ENCODE results near the gene DNAH5.

Gene DNAH5

GRCh38 chr5:13843175-13843846 lies 101.2 kb downstream of the DNAH5 start:
- TF ChIP-seq CTCF (conservative IDR thresholded peaks at IDR 0.05) (no peak), ZFX (IDR thresholded peaks at IDR 0.05) (no peak)
- no peak overlapping the region; the same call in 1 of the 2 replicates for H3K27ac ChIP-seq

GRCh38 chr5:13833440-13833839 lies 111.0 kb downstream of the DNAH5 start:
- H3K27ac ChIP-seq = no peak overlapping the region
- TF ChIP-seq CTCF (conservative IDR thresholded peaks at IDR 0.05) = no peak
- TF ChIP-seq ZFX (IDR thresholded peaks at IDR 0.05) = no peak

- no peak overlapping the region for H3K27ac ChIP-seq
- TF ChIP-seq ZFX (IDR thresholded peaks at IDR 0.05) (no peak), CTCF (conservative IDR thresholded peaks at IDR 0.05) (peak; percentile 48)
These were observed 113.1 kb downstream of the DNAH5 start for GRCh38 chr5:13831351-13831750.

GRCh38 chr5:13830536-13830935 lies 114.0 kb downstream of the DNAH5 start:
- H3K27ac ChIP-seq = no peak overlapping the region
- no peak for TF ChIP-seq CTCF (conservative IDR thresholded peaks at IDR 0.05)
- TF ChIP-seq ZFX (IDR thresholded peaks at IDR 0.05) = no peak

- TF ChIP-seq CTCF (conservative IDR thresholded peaks at IDR 0.05) (no peak), ZFX (IDR thresholded peaks at IDR 0.05) (no peak)
- H3K27ac ChIP-seq = no peak overlapping the region
These were observed 123.1 kb downstream of the DNAH5 start for GRCh38 chr5:13821366-13821765.

GRCh38 chr5:13816126-13816525 lies 128.4 kb downstream of the DNAH5 start:
- H3K27ac ChIP-seq = no peak overlapping the region
- TF ChIP-seq CTCF (conservative IDR thresholded peaks at IDR 0.05) = no peak
- TF ChIP-seq ZFX (IDR thresholded peaks at IDR 0.05) = no peak

- TF ChIP-seq ZFX (IDR thresholded peaks at IDR 0.05) (no peak), CTCF (conservative IDR thresholded peaks at IDR 0.05) (peak; percentile 16; the same call in 1 of the 2 replicates)
These were observed 130.2 kb downstream of the DNAH5 start for GRCh38 chr5:13814301-13814700.

More at GRCh38 chr5:13814301-13814700, 130.2 kb downstream of the DNAH5 start:
- H3K27ac ChIP-seq = no peak overlapping the region

All from C4-2B (cell line).